Right renal pelvis (tissue), 4 donors: ENCODE measurements around the gene SERPINA12. TPM values are rescaled to one million over a fixed set of nuclear protein-coding genes. Genes with fewer than 3 reads are reported as not detected.

Experiments
- DNase-seq, 4 donors: peaks; one replicate each; pipeline ENCODE4 v3.0.0-alpha.2; 2013; ENCODE audit warnings: low read depth in 4 of 4, low spot score in 3 of 4, missing footprints in 1 of 4
- polyA plus RNA-seq, 4 donors: library from polyadenylated mRNA; unstranded; fragments of 120-200 nt; gene quantifications; one replicate each; pipeline ENCODE4 v1.2.1, GENCODE V29; 2013; ENCODE audit not compliant: insufficient read length in 4 of 4

Gene SERPINA12
- polyA plus RNA-seq, 4 donors: 0.17 to 0.44 (median 0.26) TPM

DNA sequence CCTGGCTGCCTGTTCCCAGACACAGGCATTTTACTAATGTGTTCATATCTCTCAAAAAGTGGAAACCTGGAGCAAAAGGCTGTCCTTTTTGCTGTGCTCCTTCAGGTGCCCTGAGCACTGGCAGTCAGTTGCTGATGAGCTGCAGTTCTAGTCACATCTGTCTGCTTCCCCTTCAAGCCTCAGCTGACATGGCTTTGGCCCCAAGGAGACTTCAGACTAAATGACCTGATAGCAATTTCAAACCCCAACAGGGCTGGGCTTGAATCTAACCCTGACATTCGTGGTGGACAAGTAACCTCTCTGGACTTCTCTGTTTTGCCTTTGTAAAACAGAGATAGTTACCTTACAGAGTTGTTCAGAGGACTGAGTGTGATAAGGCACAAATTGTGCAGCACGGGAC is 39.0 kb downstream of the SERPINA12 start:
- DNase-seq: no peak

DNA sequence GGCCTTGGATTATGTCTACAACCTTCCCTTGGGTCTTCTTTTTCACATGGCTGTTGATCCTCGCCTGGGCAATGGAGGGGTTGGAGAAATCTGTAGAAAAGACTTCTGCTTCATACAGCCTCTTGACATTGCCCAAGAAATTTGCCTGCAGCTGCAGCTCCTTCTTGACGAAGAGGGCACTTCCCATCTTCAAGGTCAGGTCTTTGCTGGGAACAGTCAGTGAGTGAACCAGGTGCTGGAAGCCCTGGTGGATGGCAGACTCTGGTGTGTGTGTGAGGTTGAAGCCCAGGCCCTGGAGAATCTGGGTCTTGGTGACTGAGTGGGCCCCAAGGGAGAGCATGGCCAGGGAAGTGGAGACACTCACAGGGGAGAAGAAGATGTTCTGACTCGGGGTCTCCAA is 40.0 kb downstream of the SERPINA12 start:
- no peak for DNase-seq

DNA sequence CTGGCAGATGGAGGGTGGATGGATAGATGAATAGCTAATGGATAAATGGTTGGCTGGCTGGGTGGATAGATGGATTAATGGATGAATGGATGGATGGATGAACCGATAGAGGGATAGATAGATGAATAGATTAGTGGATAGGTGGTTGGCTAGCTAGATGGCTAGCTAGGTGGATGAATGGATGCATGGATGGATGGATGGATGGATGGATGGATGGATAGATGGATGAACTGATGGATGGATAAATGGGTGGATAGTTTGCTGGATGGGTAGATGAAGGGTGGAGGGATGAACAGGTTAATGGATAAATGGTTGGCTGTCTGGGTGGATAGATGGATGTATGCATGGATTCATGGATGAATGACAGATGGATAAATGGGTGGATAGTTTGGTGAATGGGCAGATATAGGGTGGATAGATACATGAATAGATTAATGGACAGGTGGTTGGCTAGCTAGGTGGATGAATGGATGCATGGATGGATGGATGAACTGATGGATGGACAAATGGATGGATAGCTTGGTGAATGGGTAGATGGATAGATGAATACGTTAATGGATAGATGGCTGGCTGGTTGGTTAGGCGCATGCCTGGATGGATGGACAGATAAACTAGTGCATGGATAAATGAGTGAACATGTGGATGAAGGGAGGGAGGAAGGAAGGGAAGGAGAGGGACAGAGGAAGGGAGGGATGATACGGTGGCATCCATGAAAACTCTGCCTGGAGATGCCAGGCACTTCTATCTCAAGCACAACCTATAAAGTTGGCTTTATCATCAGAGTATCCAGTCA is 41.3 kb downstream of the SERPINA12 start:
- DNase-seq: no peak

DNA sequence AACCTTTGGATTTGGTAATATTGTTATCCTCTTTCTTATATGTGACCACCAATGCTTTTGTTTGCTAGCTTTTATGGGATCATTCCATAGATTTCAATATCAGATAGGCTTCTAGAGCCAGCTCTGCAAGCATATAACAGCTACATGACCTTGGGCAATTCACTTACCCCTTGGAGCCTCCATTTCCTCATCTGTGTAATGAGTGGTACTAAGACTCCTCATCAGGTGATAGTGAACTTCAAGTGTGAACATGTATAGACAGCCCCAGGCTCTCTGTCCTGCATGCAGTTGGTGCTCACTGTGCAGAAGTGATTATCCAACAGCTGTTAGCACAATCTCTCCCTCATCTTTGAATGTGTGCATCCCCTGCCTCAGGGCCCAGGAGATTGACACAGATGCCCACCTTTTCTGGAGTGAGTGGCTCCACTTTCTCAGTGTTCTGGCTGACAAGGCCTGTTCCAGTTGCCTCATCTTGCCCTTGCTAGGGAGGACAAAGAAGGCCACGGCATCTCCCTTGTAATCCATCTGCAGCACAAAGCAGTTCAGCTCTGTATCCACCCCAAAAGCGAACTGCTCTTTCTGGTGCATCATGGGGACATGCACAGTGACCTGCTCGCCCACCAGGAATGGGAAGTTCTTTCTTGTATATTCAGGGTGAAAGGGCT is 42.4 kb downstream of the SERPINA12 start:
- no peak for DNase-seq

DNA sequence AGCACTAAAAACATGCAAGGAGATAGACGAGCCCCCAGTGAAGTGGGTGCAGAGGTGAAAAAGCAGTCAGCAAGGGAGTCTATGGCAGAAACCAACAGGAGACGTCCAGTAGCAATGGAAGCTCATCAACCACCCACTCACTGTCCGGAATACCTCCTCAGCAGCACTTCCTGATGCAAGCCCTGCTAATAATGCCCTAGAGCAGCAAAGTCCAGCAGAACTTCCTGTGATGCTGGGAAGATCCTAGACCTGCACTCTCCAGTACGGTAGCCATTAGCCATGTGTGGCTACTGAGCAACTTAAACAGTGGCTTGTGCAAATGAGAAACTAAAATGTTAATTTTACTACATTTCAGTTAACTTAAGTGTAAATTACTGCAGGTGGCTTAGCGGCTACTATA is 44.2 kb downstream of the SERPINA12 start:
- no peak for DNase-seq

DNA sequence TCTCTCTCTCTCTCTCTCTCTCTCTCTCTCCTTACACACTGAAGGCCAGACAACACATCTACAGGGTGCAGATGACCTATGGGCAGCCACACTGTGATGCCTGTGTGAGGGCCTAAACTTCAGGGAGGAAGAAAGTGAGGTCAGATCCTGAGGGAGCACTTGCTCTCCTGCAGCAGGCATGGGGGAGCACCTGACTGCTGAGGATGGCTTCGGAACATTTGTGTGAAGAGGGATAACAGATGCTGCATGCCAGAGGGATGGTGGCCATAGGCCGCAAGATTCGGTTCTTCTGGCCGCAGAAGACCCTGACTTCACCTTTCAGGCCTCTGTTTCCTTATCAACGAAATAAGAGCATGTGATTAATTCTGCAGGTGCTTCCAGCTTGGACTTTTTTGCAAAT is 45.0 kb downstream of the SERPINA12 start:
- no peak for DNase-seq

DNA sequence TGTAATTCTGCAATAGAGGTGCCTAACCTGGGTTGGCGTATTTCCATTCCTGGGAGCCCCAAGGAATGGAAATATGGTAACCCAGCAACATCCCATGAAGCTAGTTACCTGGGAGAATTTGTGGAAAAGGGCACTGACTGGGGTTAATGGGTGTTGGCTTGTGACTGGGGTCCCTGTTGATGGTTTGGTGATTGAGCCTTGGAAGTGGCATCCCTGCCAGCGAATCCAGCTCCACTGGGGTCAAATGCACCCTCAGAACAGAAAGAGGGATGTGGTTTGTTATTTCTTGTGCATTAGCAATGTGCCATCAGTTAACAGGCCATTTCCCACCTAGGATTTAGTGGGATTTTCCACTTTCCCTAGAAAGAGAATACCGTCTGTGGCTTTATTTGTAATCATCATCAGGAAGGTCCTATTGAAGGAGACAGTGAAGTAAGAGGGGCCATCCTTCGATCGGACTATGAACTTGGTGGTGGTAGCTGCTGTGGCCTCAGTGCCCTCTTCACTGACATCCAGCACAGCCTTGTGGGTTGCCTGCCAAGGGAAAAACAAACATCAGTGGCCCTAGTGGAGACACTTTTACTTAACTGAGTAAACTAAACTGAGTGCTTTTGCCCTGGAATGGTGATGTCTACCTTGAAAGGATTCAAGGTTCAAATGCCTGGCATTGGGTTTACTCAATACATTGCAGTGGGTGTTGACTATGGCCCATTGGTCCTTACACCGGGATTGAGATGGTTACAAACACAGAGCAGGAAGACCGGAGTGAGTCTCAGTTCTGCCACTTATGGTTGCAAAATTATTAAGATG is 46.3 kb downstream of the SERPINA12 start:
- no peak for DNase-seq

DNA sequence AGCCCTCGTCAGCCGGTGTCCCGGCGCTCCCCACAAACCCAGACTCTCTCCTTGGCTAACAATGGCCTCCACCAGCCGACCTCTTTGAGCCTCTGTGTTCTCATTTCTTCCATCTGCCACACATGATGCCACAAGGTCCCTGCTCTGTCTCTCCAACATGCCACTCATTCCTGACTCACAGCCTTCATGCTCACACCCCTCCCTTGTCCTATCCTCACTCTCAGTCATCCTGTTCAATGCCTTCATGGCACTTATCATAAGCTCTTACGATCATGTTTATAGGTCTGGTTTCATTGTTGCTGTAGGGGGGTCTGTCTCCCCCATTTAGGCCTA is 47.1 kb downstream of the SERPINA12 start:
- no peak for DNase-seq

DNA sequence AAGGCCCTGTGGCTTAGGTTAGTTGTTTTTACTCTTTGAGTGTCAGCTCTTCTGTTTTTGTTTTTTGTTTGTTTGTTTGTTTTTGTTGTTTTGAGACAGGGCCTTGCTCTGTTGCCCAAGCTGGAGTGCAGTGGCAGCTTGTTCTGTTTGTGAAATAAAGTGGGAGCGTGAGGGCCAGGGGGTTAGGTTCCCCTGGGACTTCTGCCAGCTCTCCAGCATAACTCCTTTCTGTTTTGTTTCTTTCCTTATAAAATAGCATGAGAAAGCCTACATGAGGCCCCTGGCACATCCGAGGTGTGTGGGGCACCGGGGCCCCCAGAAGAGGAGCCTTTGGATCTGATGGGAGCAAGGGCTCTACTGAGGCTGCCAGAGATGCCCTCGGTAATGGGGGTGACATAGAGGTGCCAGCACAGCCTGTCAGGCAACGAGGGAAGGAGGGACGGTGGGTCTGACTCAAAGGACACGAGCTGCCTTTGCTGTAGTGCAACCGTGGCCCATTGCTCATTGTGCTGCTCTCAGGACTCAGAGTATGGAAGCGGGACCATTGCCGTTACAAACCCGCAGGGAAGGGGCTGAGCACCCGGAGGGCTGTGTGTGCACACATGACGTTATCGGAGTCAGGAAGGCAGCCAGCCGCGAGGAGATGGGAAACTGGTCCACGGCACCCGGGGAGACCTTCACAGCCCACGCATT is 47.6 kb downstream of the SERPINA12 start:
- DNase-seq: no peak

- DNase-seq: no peak
These were observed 48.4 kb downstream of the SERPINA12 start for GRCh38 chr14:94460631-94461416.

- DNase-seq: no peak
These were observed 50.6 kb downstream of the SERPINA12 start for GRCh38 chr14:94458558-94459205.

DNA sequence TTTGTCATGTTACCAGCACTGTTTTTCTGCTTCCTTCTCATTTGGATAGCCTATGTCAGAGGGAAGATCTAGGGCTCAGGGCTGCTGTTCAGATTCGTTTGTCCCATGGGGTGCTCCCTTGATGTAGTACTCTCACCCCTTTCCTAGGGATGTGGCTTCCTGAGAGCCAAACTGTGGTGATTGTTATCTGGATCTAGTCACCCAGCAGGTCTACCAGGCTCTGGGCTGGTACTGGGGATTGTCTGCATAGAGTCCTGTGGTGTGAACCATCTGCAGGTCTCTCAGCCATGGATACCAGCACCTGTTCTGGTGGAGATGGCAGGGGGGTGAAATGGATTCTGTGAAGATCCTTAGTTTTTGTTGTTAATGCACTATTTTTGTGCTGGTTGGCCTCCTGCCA is 51.2 kb downstream of the SERPINA12 start:
- no peak for DNase-seq

GRCh38 chr14:94455928-94456327 is 53.3 kb downstream of the SERPINA12 start:
- no peak for DNase-seq

GRCh38 chr14:94451826-94452225 is 57.4 kb downstream of the SERPINA12 start:
- no peak for DNase-seq

DNA sequence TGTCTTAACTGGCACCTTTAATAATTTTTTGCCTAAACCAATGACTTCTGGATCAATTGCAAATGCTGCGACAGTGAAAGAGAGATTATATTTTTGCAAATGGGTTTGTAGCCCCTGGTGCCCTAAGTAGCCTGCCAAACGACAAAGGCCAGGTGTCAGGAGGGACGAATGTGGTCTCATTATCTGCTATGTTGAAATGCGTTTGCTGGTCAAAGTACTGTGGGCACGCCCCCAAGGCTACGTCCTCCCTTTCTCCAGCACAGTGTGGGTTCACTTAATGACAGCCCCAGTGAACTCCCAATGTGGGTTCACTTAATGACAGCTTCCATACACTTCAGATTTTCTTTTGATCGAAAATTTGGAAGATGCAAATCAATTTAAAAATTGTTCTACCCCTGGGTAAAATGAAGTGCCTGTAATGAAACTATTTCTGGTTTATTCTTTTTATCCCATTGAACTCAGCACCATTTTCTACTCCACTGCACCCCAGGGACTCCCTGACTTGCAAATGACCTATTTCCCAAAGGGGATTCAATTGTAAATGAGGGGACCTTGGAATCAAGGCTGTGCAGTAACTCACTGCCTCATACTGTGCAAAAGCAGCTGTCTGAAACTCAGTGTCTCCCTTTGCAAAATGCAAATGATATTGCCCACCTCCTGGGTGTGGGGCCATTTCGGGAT is 58.0 kb downstream of the SERPINA12 start:
- no peak for DNase-seq

- no peak for DNase-seq
These were observed 58.6 kb downstream of the SERPINA12 start for GRCh38 chr14:94450722-94451090.

- no peak for DNase-seq
These were observed 59.3 kb downstream of the SERPINA12 start for GRCh38 chr14:94449930-94450329.

- DNase-seq: no peak
These were observed 61.0 kb downstream of the SERPINA12 start for GRCh38 chr14:94448071-94448808.
